CMK (cell line): Measurements from ENCODE around the gene GPC6.

Experiments
- DNase-seq: peaks from one replicate; pipeline ENCODE4 v3.0.0-alpha.2; 2010; ENCODE audit warnings: low read depth

GPC6 gene

GRCh38 chr13:94120878-94121277 lies 894.3 kb downstream of the GPC6 start:
- no peak for DNase-seq

GRCh38 chr13:94121686-94122085 lies 895.1 kb downstream of the GPC6 start:
- no peak for DNase-seq

GRCh38 chr13:94122300-94122915 lies 895.8 kb downstream of the GPC6 start:
- DNase-seq = no peak

DNA sequence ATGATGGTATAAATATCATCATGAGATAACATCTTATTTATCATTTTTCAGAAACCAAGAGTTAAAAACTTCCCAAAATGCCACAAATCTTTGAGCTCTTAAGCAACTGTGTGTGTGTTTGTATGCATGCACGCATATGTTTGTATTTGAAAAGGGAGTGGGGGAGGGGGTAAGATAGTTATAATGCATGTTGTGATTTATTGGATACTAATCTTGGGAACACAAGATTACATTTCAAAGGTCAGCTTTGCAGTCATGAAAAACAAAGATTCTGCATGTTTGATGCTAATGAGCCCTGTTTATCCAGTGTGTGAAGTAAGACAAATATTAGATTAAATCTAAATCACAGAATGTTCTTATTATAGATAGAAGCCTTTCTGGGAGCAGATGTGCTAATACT lies 897.0 kb downstream of the GPC6 start:
- no peak for DNase-seq

- no peak for DNase-seq
Measured at GRCh38 chr13:94128430-94128829, 901.8 kb downstream of the GPC6 start.

GRCh38 chr13:94129490-94129894 lies 902.9 kb downstream of the GPC6 start:
- DNase-seq = no peak

DNA sequence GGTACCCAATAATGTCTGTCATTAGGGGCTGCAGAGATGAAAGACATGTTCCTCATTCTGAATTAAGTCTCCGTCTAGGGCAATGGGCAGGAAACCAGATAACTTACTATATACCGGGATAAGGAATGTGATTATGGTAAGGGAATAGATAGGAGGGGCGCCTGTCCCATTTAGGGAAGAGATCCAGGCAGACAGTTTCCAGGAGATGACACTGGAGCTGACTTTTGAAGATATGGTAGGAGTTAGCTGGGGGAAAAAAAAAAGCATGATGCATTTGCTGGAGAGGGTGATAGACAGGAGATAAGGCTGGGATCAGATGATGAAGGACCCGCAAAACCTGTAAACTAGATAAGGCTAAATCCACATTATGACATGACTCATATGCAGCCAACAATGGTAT lies 912.2 kb downstream of the GPC6 start:
- DNase-seq = no peak

DNA sequence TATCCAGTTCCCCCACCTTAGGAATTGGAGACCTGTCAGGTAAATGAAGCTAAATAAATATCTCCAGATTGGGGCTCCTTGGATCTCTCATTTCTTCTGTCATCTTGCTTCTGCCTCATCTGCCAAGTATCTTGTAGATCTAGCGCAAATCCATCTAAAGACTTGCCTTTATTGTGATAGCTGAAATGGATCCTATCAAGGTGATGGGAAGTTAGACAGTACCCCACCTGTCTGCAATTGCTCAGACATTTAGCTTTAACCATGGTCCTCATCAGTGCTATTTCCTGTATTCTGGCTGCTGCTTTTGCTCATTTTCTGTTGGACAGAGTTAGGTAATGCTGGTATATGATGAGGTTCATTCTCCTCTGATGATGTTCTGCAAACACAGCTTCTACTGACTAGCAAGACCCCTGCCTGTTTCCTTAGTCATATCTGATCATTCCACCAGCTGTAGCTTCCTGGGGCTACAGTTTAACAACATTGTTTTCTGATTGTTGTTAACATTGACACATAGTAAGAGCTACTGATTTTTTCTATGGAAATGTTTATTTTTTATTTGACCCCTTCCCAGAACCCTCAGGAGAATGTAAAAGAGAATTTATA lies 912.9 kb downstream of the GPC6 start:
- DNase-seq = no peak

DNA sequence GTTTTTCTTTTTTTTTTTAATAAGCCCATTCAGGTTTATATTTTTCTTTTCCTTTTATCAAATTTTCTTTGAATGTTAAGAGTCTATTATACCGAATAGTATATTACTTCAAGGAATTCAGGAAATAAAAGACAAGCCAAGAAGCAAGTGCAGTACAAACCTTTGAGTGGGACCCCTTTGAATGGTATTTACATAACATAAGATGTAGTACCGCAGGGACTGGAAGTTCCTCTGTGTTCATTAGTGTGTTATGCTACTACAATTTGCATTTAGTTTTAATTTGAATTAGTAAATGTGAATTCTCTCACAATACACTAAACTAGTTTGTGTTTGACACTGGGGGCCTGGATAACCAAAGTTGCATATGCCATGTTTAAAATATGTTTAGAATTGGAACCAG lies 913.4 kb downstream of the GPC6 start:
- no peak for DNase-seq

GRCh38 chr13:94140511-94140910 lies 913.9 kb downstream of the GPC6 start:
- no peak for DNase-seq

GRCh38 chr13:94143624-94144350 lies 917.2 kb downstream of the GPC6 start:
- DNase-seq = no peak

DNA sequence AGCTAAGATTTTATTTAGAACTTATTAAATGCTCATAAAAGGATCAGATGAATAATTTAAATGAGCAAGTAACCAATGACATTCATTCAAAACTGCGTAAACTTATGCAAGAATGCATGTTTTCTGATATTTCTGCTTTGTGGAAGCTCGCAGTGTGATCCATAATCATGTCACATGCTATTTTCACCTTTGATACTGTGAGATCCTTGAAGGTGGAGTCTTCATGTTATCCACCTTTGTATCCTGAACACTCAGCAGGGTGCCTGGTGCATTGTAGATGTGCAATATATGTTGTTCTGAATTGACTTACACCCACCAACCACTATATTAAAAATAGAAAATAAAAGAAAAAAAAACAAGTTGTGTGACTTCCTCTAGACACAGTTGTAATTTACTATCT lies 919.4 kb downstream of the GPC6 start:
- DNase-seq = no peak

GRCh38 chr13:94153586-94153985 lies 927.0 kb downstream of the GPC6 start:
- no peak for DNase-seq

GRCh38 chr13:94154367-94154766 lies 927.8 kb downstream of the GPC6 start:
- no peak for DNase-seq

GRCh38 chr13:94157705-94158218 lies 931.2 kb downstream of the GPC6 start:
- no peak for DNase-seq

DNA sequence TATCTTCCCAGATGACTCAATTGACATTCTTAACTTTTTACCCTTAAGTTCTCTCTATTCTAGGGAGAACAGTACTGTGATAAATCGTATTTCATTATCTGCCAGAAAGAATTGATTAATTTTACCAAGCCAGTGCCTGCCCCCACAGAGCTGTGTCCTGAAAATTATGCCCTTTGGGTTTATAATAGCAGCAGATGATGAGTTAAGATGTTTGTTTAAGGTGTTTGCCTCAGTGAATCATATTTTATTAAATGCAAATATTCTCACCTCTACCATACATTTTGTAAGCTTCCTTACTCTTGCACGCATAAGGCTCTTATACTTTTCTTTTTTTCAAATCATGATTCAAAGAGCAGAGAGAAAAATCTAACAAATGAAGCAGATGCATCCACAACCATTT lies 934.3 kb downstream of the GPC6 start:
- DNase-seq = no peak

DNA sequence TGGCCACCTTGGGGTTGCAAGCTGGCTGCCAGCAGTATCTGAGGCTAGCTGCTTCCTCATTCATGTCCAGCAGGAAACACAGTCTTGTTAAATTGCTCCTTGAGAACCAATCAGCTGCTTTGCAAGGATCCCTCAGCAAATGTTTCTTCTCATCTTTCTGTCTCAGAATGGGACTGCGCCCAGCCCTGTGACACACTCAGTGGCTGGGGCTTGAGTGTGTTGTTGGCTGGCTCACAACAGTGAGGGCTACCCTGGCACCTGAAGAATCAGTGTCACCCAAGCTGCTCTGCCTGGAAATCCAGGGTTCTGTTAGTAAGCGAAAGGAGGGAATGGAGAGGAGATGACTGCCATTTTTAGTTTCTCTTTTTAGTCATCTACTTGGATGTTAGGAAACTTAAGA lies 935.7 kb downstream of the GPC6 start:
- DNase-seq = no peak

GRCh38 chr13:94163535-94163934 lies 936.9 kb downstream of the GPC6 start:
- no peak for DNase-seq

- no peak for DNase-seq
Measured at GRCh38 chr13:94168783-94169453, 942.3 kb downstream of the GPC6 start.

DNA sequence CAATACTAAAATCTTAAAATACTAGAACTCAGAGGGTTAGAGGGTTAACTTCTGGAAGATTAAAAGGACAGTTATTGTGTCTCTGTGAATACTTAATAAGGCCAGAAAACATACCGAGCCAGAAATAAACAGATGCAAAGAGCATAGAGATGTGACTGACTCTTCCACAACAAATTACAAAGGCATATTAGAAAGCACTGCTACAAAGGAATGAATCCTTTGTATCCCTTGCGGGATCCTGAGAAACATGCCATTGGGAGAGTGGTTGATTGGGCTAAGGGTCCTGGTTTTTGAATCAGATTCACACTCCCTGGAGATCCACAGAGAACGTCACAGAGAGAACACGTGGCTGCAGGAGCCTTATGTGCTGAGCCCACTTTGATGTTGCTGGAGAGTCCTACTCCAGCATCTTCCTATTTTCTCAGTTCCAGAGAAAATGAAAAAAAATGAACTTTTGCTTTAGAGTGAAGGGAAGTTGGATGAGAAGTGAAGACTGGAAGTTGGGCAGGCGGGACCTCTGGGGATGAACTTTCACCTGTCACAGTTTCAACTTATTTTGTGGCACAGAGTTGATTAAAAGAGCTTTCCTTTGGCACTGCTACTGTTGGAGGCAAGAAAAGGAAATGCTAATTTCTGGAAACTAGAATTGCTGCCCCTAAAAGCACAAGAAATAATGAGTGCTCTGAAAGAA lies 943.0 kb downstream of the GPC6 start:
- DNase-seq = no peak

DNA sequence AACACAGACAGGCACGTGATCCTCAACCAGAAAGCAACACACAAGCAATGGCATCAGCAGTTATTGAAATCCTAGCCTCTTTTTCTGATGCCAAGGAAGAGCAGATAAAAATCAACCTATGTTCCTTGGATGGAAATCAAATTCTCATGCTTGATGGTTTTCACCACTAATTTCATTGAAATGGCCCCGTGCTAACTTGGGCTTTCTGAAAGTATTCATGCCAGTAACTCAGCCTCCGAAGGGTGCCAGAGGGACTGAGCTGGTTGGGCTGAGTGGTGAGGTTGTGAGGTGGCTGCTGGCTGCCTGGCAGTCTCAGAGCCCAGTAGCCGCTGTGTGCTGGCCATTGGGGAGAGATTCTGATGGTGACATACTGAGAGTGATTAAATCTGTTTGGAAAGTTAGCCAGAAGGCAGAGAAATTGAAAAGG lies 943.6 kb downstream of the GPC6 start:
- no peak for DNase-seq

- no peak for DNase-seq
Measured at GRCh38 chr13:94172416-94172815, 945.8 kb downstream of the GPC6 start.
